DOHH2 (cell line): ENCODE data around the gene LRRC42.

Experiments used
- H3F3A ChIP-seq: fragments of 200-600 bp; sonication (generic), shearing (Covaris generic); 2 replicates; pipeline ENCODE4 v1.6.0; 2016; ENCODE audit warnings: antibody characterized with exemption, mild to moderate bottlenecking; ENCODE audit not compliant: control insufficient read depth, insufficient read depth
- H3K27ac ChIP-seq: fragments of 200-600 bp; sonication (generic); 2 replicates; pipeline ENCODE4 v1.5.1; 2014; ENCODE audit warnings: low read depth, mild to moderate bottlenecking, low read length, moderate library complexity
- H3K27me3 ChIP-seq: fragments of 200-600 bp; sonication (generic); 2 replicates; pipeline ENCODE4 v1.6.1; 2014; ENCODE audit warnings: mild to moderate bottlenecking, low read length, mixed read lengths; ENCODE audit not compliant: control insufficient read depth
- H3K36me3 ChIP-seq: fragments of 200-600 bp; sonication (generic); 2 replicates; pipeline ENCODE4 v1.6.1; 2014; ENCODE audit warnings: mild to moderate bottlenecking, low read length, moderate library complexity, mixed read lengths; ENCODE audit not compliant: control insufficient read depth
- H3K4me1 ChIP-seq: fragments of 200-600 bp; sonication (generic); 2 replicates; pipeline ENCODE4 v1.6.1; 2014; ENCODE audit warnings: mild to moderate bottlenecking, low read length, mixed read lengths; ENCODE audit not compliant: control insufficient read depth
- H3K4me2 ChIP-seq: fragments of 200-600 bp; sonication (generic); 2 replicates; pipeline ENCODE4 v1.6.0; 2014; ENCODE audit warnings: mild to moderate bottlenecking, low read length, moderate library complexity
- H3K4me3 ChIP-seq: fragments of 200-600 bp; sonication (generic); 2 replicates; pipeline ENCODE4 v1.5.1; 2014; ENCODE audit warnings: mild to moderate bottlenecking, low read length, mixed read lengths
- H3K79me2 ChIP-seq: fragments of 200-600 bp; sonication (generic); 2 replicates; pipeline ENCODE4 v1.6.1; 2014; ENCODE audit warnings: mild to moderate bottlenecking, low read length, mixed read lengths; ENCODE audit not compliant: control insufficient read depth
- H3K9me2 ChIP-seq: fragments of 200-600 bp; sonication (generic); replicated peaks from 2 replicates; pipeline ENCODE4 v1.6.1; 2014; ENCODE audit warnings: mild to moderate bottlenecking, low read length, mixed read lengths; ENCODE audit not compliant: control insufficient read depth
- H3K9me3 ChIP-seq: fragments of 200-600 bp; sonication (generic); 2 replicates; pipeline ENCODE4 v1.6.1; 2014; ENCODE audit warnings: antibody characterized with exemption, low read length, mixed read lengths; ENCODE audit not compliant: control insufficient read depth, insufficient read depth
- H4K20me1 ChIP-seq: fragments of 200-600 bp; sonication (generic); 2 replicates; pipeline ENCODE4 v1.6.0; 2014; ENCODE audit warnings: low read depth, mild to moderate bottlenecking, antibody characterized with exemption, low read length, moderate library complexity; ENCODE audit not compliant: control insufficient read depth, insufficient read depth
- CTCF ChIP-seq: fragments of 200-600 bp; sonication (generic); IDR thresholded peaks from one replicate; pipeline ENCODE4 v1.5.1; 2014; ENCODE audit warnings: antibody characterized with exemption, mild to moderate bottlenecking, low read depth, low read length; ENCODE audit not compliant: poor library complexity, severe bottlenecking
- EZH2phosphoT487 ChIP-seq: fragments of 200-600 bp; sonication (generic); IDR thresholded peaks from 2 replicates; pipeline ENCODE4 v1.6.1; 2017; ENCODE audit warnings: borderline replicate concordance, mild to moderate bottlenecking, antibody characterized with exemption, low read length, moderate library complexity, mixed read lengths

Gene LRRC42

GRCh38 chr1:54006508-54006907 lies 60.4 kb downstream of the LRRC42 start:
- H3K79me2 ChIP-seq, result no peaks in the 10 kb centered on the region
- no peaks in the 10 kb centered on the region for H3K4me1 ChIP-seq
- H3K36me3 ChIP-seq, result no peaks in the 10 kb centered on the region
- TF ChIP-seq EZH2phosphoT487, result no peak
- TF ChIP-seq CTCF, result no peak
- H3K9me3 ChIP-seq, result no peaks in the 10 kb centered on the region
- no peaks in the 10 kb centered on the region for H3K27me3 ChIP-seq
- H3K4me3 ChIP-seq, result no peak overlapping the region
- H3K9me2 ChIP-seq, result no peaks in the 10 kb centered on the region
- H3K4me2 ChIP-seq, result no peak overlapping the region
- H4K20me1 ChIP-seq, result no peaks in the 10 kb centered on the region
- no peak overlapping the region for H3K27ac ChIP-seq
- H3F3A ChIP-seq, result no peaks in the 10 kb centered on the region

GRCh38 chr1:54007613-54008012 lies 61.5 kb downstream of the LRRC42 start:
- no peaks in the 10 kb centered on the region for H3F3A ChIP-seq
- no peaks in the 10 kb centered on the region for H3K27me3 ChIP-seq
- H3K4me3 ChIP-seq, result no peak overlapping the region
- H3K4me2 ChIP-seq, result no peak overlapping the region
- H3K79me2 ChIP-seq, result no peaks in the 10 kb centered on the region
- TF ChIP-seq EZH2phosphoT487 (no peak), CTCF (no peak)
- H3K4me1 ChIP-seq, result no peaks in the 10 kb centered on the region
- H3K27ac ChIP-seq, result no peak overlapping the region
- no peaks in the 10 kb centered on the region for H4K20me1 ChIP-seq
- no peaks in the 10 kb centered on the region for H3K9me3 ChIP-seq
- no peaks in the 10 kb centered on the region for H3K9me2 ChIP-seq
- H3K36me3 ChIP-seq, result no peaks in the 10 kb centered on the region

- H3K4me1 ChIP-seq, result no peaks in the 10 kb centered on the region
- no peak overlapping the region for H3K4me3 ChIP-seq
- no peaks in the 10 kb centered on the region for H3K9me2 ChIP-seq
- H3K27ac ChIP-seq, result no peak overlapping the region
- TF ChIP-seq EZH2phosphoT487, result no peak
- no peak for TF ChIP-seq CTCF
- H3K4me2 ChIP-seq, result no peak overlapping the region
- no peaks in the 10 kb centered on the region for H4K20me1 ChIP-seq
- H3F3A ChIP-seq, result no peaks in the 10 kb centered on the region
- H3K36me3 ChIP-seq, result no peaks in the 10 kb centered on the region
- H3K79me2 ChIP-seq, result no peaks in the 10 kb centered on the region
- H3K27me3 ChIP-seq, result no peaks in the 10 kb centered on the region
- no peaks in the 10 kb centered on the region for H3K9me3 ChIP-seq
Observed at GRCh38 chr1:54008876-54009275, 62.7 kb downstream of the LRRC42 start.

GRCh38 chr1:54009406-54009805 lies 63.3 kb downstream of the LRRC42 start:
- no peaks in the 10 kb centered on the region for H3K79me2 ChIP-seq
- H3K27me3 ChIP-seq, result no peaks in the 10 kb centered on the region
- TF ChIP-seq CTCF, result no peak
- no peak for TF ChIP-seq EZH2phosphoT487
- H3K4me3 ChIP-seq, result no peak overlapping the region
- H3K27ac ChIP-seq, result no peak overlapping the region
- no peaks in the 10 kb centered on the region for H3K4me1 ChIP-seq
- H3K9me2 ChIP-seq, result no peaks in the 10 kb centered on the region
- H3F3A ChIP-seq, result no peaks in the 10 kb centered on the region
- no peak overlapping the region for H3K4me2 ChIP-seq
- H3K36me3 ChIP-seq, result no peaks in the 10 kb centered on the region
- H3K9me3 ChIP-seq, result no peaks in the 10 kb centered on the region
- H4K20me1 ChIP-seq, result no peaks in the 10 kb centered on the region
